Glutamatergic neuron (in vitro differentiated cells): ENCODE results near the gene SH3GLB1. TPM values are rescaled to one million over a fixed set of nuclear protein-coding genes. Genes with fewer than 3 reads are reported as not detected.
"Not testable (repeated sequence)": the region's sequence is repeated elsewhere in the genome, so short reads cannot be mapped to it uniquely, and the experiment has no call there.

Experiments used
- DNase-seq: peaks from one replicate; pipeline ENCODE4 v3.0.0; 2022
- H3K27ac Mint-ChIP-seq: one replicate; pipeline ENCODE4 v1.8.0; 2020; ENCODE audit warnings: mild to moderate bottlenecking, mixed read lengths, inconsistent platforms; ENCODE audit not compliant: unreplicated experiment
- H3K27me3 Mint-ChIP-seq: one replicate; pipeline ENCODE4 v1.8.0; 2020; ENCODE audit warnings: mild to moderate bottlenecking, moderate library complexity, mixed read lengths, inconsistent platforms; ENCODE audit not compliant: unreplicated experiment
- H3K36me3 Mint-ChIP-seq: one replicate; pipeline ENCODE4 v1.8.0; 2020; ENCODE audit warnings: mild to moderate bottlenecking, mixed read lengths, inconsistent platforms; ENCODE audit not compliant: unreplicated experiment
- H3K4me1 Mint-ChIP-seq: one replicate; pipeline ENCODE4 v1.8.0; 2020; ENCODE audit warnings: mild to moderate bottlenecking, low read depth, mixed read lengths, inconsistent platforms; ENCODE audit not compliant: unreplicated experiment
- H3K4me3 Mint-ChIP-seq: one replicate; pipeline ENCODE4 v1.8.0; 2020; ENCODE audit warnings: mild to moderate bottlenecking, mixed read lengths, inconsistent platforms; ENCODE audit not compliant: unreplicated experiment
- H3K9me3 Mint-ChIP-seq: one replicate; pipeline ENCODE4 v1.8.0; 2020; ENCODE audit warnings: mild to moderate bottlenecking, moderate library complexity, mixed read lengths, inconsistent platforms; ENCODE audit not compliant: unreplicated experiment
- long read RNA-seq: library from polyadenylated mRNA; unstranded; transcript quantifications from one replicate; pipeline ENCODE4 v2.0.0, GENCODE V29; 2020; ENCODE audit not compliant: unreplicated experiment
- total RNA-seq: library from RNA; stranded (reverse); fragmentation: NEBNext Ultra II Directional; extraction: Animal tissue kit (Norgen Biotek cat#: 25700); gene quantifications from one replicate; pipeline ENCODE4 v1.2.1, GENCODE V29; 2021; ENCODE audit not compliant: unreplicated experiment
- TF ChIP-seq, protein P1 (sequence below): fragments of 200-600 bp; sonication (generic); IDR thresholded peaks from one replicate; pipeline ENCODE4 v1.5.0; 2021; ENCODE audit not compliant: partially characterized antibody, unreplicated experiment

The SH3GLB1 gene
- total RNA-seq = 113 TPM
- long read RNA-seq, full-length matches to known transcripts = 39 of 64 reads
- long read RNA-seq, partial matches to known transcripts = 6 of 64 reads
- long read RNA-seq, other reads (novel, unspliced or antisense) = 19 of 64 reads

DNA sequence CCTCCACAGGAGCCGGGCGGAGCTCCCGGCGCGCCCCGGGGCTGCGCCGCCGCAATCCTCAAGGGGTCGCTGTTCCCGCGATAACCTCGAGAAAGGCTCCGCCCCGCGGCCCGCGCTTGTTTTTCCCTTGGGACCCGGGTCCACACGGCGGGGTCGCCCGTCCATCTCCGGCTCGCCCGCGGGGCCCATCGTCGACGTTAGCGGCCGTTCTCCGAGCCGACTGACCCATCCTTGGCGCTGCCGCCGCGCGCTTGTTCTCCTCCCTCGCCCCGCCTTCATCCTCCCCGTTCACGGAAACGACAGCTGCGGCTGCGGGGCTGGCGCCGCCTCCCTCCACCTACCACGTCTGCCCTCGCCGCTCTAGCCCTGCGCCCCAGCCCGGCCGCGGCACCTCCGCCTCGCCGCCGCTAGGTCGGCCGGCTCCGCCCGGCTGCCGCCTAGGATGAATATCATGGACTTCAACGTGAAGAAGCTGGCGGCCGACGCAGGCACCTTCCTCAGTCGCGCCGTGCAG lies at the start of gene SH3GLB1:
SH3GLB1 (plus strand) TSS at position 119 of the 514 bp plus-strand sequence; CDS start at position 443, 324 bp downstream.
- DNase-seq = peak; percentile 97
- peaks cover 14% of the 10 kb centered on the region for H3K27me3 Mint-ChIP-seq
- TF ChIP-seq, protein P1, sequence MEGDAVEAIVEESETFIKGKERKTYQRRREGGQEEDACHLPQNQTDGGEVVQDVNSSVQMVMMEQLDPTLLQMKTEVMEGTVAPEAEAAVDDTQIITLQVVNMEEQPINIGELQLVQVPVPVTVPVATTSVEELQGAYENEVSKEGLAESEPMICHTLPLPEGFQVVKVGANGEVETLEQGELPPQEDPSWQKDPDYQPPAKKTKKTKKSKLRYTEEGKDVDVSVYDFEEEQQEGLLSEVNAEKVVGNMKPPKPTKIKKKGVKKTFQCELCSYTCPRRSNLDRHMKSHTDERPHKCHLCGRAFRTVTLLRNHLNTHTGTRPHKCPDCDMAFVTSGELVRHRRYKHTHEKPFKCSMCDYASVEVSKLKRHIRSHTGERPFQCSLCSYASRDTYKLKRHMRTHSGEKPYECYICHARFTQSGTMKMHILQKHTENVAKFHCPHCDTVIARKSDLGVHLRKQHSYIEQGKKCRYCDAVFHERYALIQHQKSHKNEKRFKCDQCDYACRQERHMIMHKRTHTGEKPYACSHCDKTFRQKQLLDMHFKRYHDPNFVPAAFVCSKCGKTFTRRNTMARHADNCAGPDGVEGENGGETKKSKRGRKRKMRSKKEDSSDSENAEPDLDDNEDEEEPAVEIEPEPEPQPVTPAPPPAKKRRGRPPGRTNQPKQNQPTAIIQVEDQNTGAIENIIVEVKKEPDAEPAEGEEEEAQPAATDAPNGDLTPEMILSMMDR = peak; percentile 96
- H3K9me3 Mint-ChIP-seq = peaks cover 12% of the 10 kb centered on the region
- H3K27ac Mint-ChIP-seq = peak within 1 kb of the TSS; percentile 97
- peaks cover 4% of the 10 kb centered on the region for H3K4me1 Mint-ChIP-seq
- H3K4me3 Mint-ChIP-seq = peak within 1 kb of the TSS; percentile 99
- no peaks in the 10 kb centered on the region for H3K36me3 Mint-ChIP-seq

DNA sequence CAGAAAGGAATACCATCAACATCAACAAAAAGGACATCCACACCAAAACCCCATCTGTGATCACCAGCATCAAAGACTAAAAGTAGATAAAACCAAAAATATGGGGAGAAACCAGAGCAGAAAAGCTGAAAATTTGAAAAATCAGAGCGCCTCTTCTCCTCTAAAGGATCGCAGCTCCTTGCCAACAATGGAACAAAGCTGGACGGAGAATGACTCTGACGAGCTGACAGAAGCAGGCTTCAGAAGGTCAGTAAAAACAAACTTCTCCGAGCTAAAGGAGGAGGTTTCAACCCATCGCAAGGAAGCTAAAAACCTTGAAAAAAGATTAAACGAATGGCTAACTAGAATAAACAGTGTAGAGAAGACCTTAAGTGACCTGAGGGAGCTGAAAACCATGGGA lies 46.0 kb upstream of the SH3GLB1 start:
- not testable (repeated sequence) for H3K9me3 Mint-ChIP-seq, H3K27ac Mint-ChIP-seq, DNase-seq, H3K4me3 Mint-ChIP-seq, H3K4me1 Mint-ChIP-seq, H3K27me3 Mint-ChIP-seq, H3K36me3 Mint-ChIP-seq

- TF ChIP-seq, protein P1 = no peak
- Mint-ChIP-seq H3K36me3 (no peaks in the 10 kb centered on the region), H3K9me3 (peaks cover 2% of the 10 kb centered on the region), H3K4me1 (no peaks in the 10 kb centered on the region), H3K27ac (no peak overlapping the region), H3K4me3 (no peak overlapping the region), H3K27me3 (no peaks in the 10 kb centered on the region)
- DNase-seq = no peak
Observed at GRCh38 chr1:86666368-86666767, 38.0 kb upstream of the SH3GLB1 start.

DNA sequence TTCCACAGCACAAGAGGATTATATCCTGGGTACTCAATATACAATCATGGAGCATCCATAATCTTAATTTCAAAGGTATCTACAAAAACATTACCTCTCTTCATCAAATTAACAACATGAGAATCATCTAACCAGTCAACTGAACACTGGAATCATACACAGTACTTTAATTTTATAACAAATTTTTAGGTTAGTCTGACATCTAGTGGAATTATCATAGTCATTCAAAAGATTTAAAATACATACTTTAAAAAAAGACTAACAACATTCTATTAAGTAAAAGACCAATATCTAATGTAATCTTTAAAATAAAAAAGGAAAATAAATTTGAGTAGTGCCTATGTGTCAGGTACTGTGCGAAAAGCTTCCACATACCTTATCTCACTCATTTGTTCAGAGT lies 16.8 kb upstream of the SH3GLB1 start:
- Mint-ChIP-seq H3K36me3 (no peaks in the 10 kb centered on the region), H3K27me3 (peaks cover 3% of the 10 kb centered on the region), H3K4me1 (no peaks in the 10 kb centered on the region), H3K27ac (no peak overlapping the region), H3K4me3 (no peak overlapping the region), H3K9me3 (no peaks in the 10 kb centered on the region)
- TF ChIP-seq, protein P1 = no peak
- no peak for DNase-seq

DNA sequence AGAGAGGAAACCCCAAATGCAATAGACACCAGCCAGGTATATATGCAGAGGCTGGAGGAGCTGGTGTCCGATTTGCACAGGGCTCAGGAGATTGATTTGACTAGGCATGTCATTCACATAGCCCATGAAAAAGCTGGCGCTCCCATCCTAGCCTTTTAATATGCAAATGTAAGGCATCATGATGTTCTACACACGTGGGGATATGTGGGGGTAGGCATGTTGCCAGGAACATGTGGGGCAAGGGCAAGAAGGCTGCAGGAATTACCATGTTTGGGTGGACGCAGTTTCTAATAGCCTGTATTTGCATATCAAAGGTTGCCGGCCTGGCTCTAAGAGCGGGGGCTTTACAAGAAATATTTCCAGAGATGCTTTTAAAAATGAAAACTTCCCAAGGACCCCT lies 11.7 kb upstream of the SH3GLB1 start:
- H3K4me3 Mint-ChIP-seq = no peak overlapping the region
- no peaks in the 10 kb centered on the region for H3K9me3 Mint-ChIP-seq
- no peak overlapping the region for H3K27ac Mint-ChIP-seq
- TF ChIP-seq, protein P1 = no peak
- no peaks in the 10 kb centered on the region for H3K4me1 Mint-ChIP-seq
- no peak for DNase-seq
- H3K27me3 Mint-ChIP-seq = peaks cover 3% of the 10 kb centered on the region
- H3K36me3 Mint-ChIP-seq = no peaks in the 10 kb centered on the region
